Stomach (tissue), 4 donors: ENCODE measurements around the gene PRAME.

Experiments used
- EP300 ChIP-seq: sonication (generic); formaldehyde crosslinking; IDR thresholded peaks from one replicate; pipeline ENCODE4 v1.6.1; 2017; ENCODE audit warnings: antibody characterized with exemption
- POLR2A ChIP-seq, 4 donors: fragments of 450-650 bp; IDR thresholded peaks; one replicate each; pipeline ENCODE4 v1.6.1; 2016; ENCODE audit warnings: antibody characterized with exemption in 4 of 4, control low read depth in 2 of 4, mild to moderate bottlenecking in 1 of 4, moderate library complexity in 1 of 4
- POLR2AphosphoS5 ChIP-seq, 3 donors: sonication (generic); formaldehyde crosslinking; IDR thresholded peaks; one replicate each; pipeline ENCODE4 v1.6.1; 2016; ENCODE audit warnings: antibody characterized with exemption in 3 of 3
- TF ChIP-seq, protein P1 (sequence below), 7 experiments: fragments of 450-650 bp in 4 of 7; fragments of 200-600 bp in 3 of 7; sonication (generic) in 3 of 7; IDR thresholded peaks; one replicate each; pipeline ENCODE4 v1.5.1; 2016 to 2019; ENCODE audit warnings: antibody characterized with exemption in 7 of 7, control low read depth in 2 of 7, mild to moderate bottlenecking in 1 of 7

DNA sequence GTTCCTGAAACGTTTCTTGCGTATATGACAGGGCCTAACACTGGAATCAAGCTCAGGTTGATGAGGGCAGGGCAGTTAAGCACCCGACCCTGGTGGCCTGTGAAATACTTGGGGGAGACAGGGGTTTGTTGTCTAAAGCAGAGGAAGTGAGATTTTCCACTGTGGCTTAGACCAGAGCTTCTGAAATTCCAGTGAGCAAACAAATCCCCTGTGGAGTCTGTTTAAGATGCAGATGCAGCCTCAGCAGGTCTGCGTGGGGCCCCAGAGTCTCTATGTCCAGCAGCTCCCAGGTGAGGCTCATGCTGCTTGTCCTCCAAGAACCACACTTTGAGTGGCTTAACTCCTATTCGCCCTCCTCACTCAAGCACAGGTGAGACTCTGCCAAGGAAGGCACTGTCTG, 39.1 kb upstream of the PRAME start:
- TF ChIP-seq POLR2AphosphoS5 (IDR thresholded peaks at IDR 0.05) = no peak
- TF ChIP-seq, protein P1, sequence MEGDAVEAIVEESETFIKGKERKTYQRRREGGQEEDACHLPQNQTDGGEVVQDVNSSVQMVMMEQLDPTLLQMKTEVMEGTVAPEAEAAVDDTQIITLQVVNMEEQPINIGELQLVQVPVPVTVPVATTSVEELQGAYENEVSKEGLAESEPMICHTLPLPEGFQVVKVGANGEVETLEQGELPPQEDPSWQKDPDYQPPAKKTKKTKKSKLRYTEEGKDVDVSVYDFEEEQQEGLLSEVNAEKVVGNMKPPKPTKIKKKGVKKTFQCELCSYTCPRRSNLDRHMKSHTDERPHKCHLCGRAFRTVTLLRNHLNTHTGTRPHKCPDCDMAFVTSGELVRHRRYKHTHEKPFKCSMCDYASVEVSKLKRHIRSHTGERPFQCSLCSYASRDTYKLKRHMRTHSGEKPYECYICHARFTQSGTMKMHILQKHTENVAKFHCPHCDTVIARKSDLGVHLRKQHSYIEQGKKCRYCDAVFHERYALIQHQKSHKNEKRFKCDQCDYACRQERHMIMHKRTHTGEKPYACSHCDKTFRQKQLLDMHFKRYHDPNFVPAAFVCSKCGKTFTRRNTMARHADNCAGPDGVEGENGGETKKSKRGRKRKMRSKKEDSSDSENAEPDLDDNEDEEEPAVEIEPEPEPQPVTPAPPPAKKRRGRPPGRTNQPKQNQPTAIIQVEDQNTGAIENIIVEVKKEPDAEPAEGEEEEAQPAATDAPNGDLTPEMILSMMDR (IDR thresholded peaks at IDR 0.05) = no peak
- no peak for TF ChIP-seq EP300
- no peak for TF ChIP-seq POLR2A (IDR thresholded peaks at IDR 0.05)
